IMR-90 (cell line): Measurements from ENCODE around the gene DOK1. TPM values are rescaled to one million over a fixed set of nuclear protein-coding genes. Genes with fewer than 3 reads are reported as not detected.

ENCODE experiments used
- ATAC-seq: fragments of 200-7000 bp; cut with Tn5 transposase; 2 replicates; pipeline ENCODE4 v1.9.1; 2020; ENCODE audit warnings: low read depth, mild to moderate bottlenecking, moderate library complexity
- BruUV-seq: library from RNA; stranded (reverse); fragments of 400-500 nt; replicated peaks from 2 replicates; lab custom pipeline; 2021; lab: Mats Ljungman, UMichigan
- CTCF ChIA-PET: fragments of 300-600 bp; formaldehyde crosslinking; extraction: SDS; loops from one replicate; lab custom pipeline; 2021; ENCODE audit warnings: antibody characterized with exemption; lab: Yijun Ruan, JAX
- POLR2A ChIA-PET: fragments of 300-600 bp; sonication (Branson Sonifier 250); formaldehyde crosslinking; loops from one replicate; lab custom pipeline; 2022; ENCODE audit warnings: antibody characterized with exemption; ENCODE audit not compliant: unreplicated experiment; lab: Charles Lee
- DNase-seq: peaks from one replicate; pipeline ENCODE4 v3.0.0; 2013
- H2AFZ ChIP-seq: replicated peaks from 2 replicates; pipeline ENCODE3; 2013; ENCODE audit warnings: low read length, mild to moderate bottlenecking; ENCODE audit not compliant: poor library complexity
- H2AK5ac ChIP-seq: 2 replicates; pipeline ENCODE4 v1.6.1; 2013; ENCODE audit warnings: low read depth, low read length, inconsistent platforms
- H2AK9ac ChIP-seq: replicated peaks from 2 replicates; pipeline ENCODE3; 2013; ENCODE audit warnings: mild to moderate bottlenecking, low read depth, low read length, moderate library complexity; ENCODE audit not compliant: poor library complexity
- H2BK120ac ChIP-seq: 2 replicates; pipeline ENCODE4 v1.6.1; 2013; ENCODE audit warnings: low read depth, low read length, inconsistent platforms
- H2BK15ac ChIP-seq: 3 replicates; pipeline ENCODE4 v1.6.1; 2013; ENCODE audit warnings: low read depth, low read length, inconsistent platforms
- H2BK20ac ChIP-seq: 2 replicates; pipeline ENCODE4 v1.6.1; 2013; ENCODE audit warnings: low read depth, mild to moderate bottlenecking, inconsistent platforms, low read length, moderate library complexity
- H2BK5ac ChIP-seq: 2 replicates; pipeline ENCODE4 v1.6.1; 2013; ENCODE audit warnings: mild to moderate bottlenecking, low read depth, low read length, inconsistent platforms; ENCODE audit not compliant: poor library complexity, severe bottlenecking
- H3K14ac ChIP-seq: replicated peaks from 2 replicates; pipeline ENCODE4 v1.6.1; 2013; ENCODE audit warnings: low read depth, low read length, inconsistent platforms
- H3K18ac ChIP-seq: 2 replicates; pipeline ENCODE4 v1.6.1; 2013; ENCODE audit warnings: low read depth, low read length, control low read depth
- H3K23ac ChIP-seq: 2 replicates; pipeline ENCODE4 v1.6.1; 2013; ENCODE audit warnings: low read depth, low read length, inconsistent platforms
- H3K27ac ChIP-seq: 2 replicates; pipeline ENCODE4 v1.5.1; 2013; ENCODE audit warnings: mild to moderate bottlenecking, control low read depth, low read length; ENCODE audit not compliant: insufficient read depth
- H3K27me3 ChIP-seq: 2 replicates; pipeline ENCODE4 v1.6.1; 2013; ENCODE audit warnings: low read length; ENCODE audit not compliant: control insufficient read depth, insufficient read depth
- H3K36me3 ChIP-seq: 2 replicates; pipeline ENCODE4 v1.6.1; 2013; ENCODE audit warnings: low read length, mixed read lengths; ENCODE audit not compliant: control insufficient read depth, insufficient read depth
- H3K4ac ChIP-seq: 2 replicates; pipeline ENCODE4 v1.6.1; 2013; ENCODE audit warnings: low read depth, low read length, inconsistent platforms
- H3K4me1 ChIP-seq: 2 replicates; pipeline ENCODE4 v1.6.1; 2013; ENCODE audit warnings: low read length, mixed read lengths; ENCODE audit not compliant: control insufficient read depth, insufficient read depth
- H3K4me2 ChIP-seq: 2 replicates; pipeline ENCODE4 v1.6.1; 2013; ENCODE audit warnings: low read depth, mild to moderate bottlenecking, control low read depth, low read length, moderate library complexity
- H3K4me3 ChIP-seq: 2 replicates; pipeline ENCODE4 v1.5.1; 2013; ENCODE audit warnings: low read depth, mild to moderate bottlenecking, control low read depth, low read length, moderate library complexity; ENCODE audit not compliant: insufficient read depth
- H3K56ac ChIP-seq: 2 replicates; pipeline ENCODE4 v1.6.1; 2013; ENCODE audit warnings: low read length, inconsistent platforms; ENCODE audit not compliant: insufficient read depth; ENCODE audit errors: extremely low read depth
- H3K79me1 ChIP-seq, 2 experiments: 2 replicates each; pipeline ENCODE4 v1.6.1; 2013; ENCODE audit warnings: low read length in 2 of 2, inconsistent platforms in 1 of 2, low read depth in 1 of 2
- H3K9ac ChIP-seq: 2 replicates; pipeline ENCODE4 v1.6.1; 2013; ENCODE audit warnings: low read depth, low read length, control low read depth
- H3K9me1 ChIP-seq: 2 replicates; pipeline ENCODE4 v1.6.1; 2013; ENCODE audit warnings: low read length, inconsistent platforms; ENCODE audit not compliant: insufficient read depth
- H3K9me3 ChIP-seq: 2 replicates; pipeline ENCODE4 v1.6.1; 2013; ENCODE audit warnings: low read length; ENCODE audit not compliant: control insufficient read depth, insufficient read depth
- H4K20me1 ChIP-seq: 2 replicates; pipeline ENCODE4 v1.6.1; 2013; ENCODE audit warnings: low read length, inconsistent platforms; ENCODE audit not compliant: insufficient read depth
- H4K5ac ChIP-seq: 2 replicates; pipeline ENCODE4 v1.6.1; 2013; ENCODE audit warnings: mild to moderate bottlenecking, low read depth, low read length, control low read depth
- H4K8ac ChIP-seq, 2 experiments: 2 replicates each; pipeline ENCODE4 v1.6.1; 2013; ENCODE audit warnings: low read depth in 2 of 2, low read length in 2 of 2, control low read depth in 1 of 2, inconsistent platforms in 1 of 2
- H4K91ac ChIP-seq: 2 replicates; pipeline ENCODE4 v1.6.1; 2013; ENCODE audit warnings: low read depth, low read length, inconsistent platforms; ENCODE audit not compliant: insufficient read depth
- CEBPB ChIP-seq: IDR thresholded peaks from 2 replicates; pipeline ENCODE4 v1.6.1; 2012; ENCODE audit warnings: low read depth, low read length, improper control_type of control experiment
- CHD1 ChIP-seq: IDR thresholded peaks from 2 replicates; pipeline ENCODE4 v1.6.1; 2012; ENCODE audit warnings: low read depth, low read length, improper control_type of control experiment
- CTCF ChIP-seq: conservative IDR thresholded peaks from 2 replicates; pipeline ENCODE4 v1.5.1; 2012; ENCODE audit warnings: mild to moderate bottlenecking, low read depth, low read length, improper control_type of control experiment
- MAFK ChIP-seq: IDR thresholded peaks from 2 replicates; pipeline ENCODE4 v1.6.1; 2012; ENCODE audit warnings: low read depth, low read length, improper control_type of control experiment
- MXI1 ChIP-seq: IDR thresholded peaks from 2 replicates; pipeline ENCODE4 v1.6.1; 2012; ENCODE audit warnings: low read depth, mild to moderate bottlenecking, low read length, moderate library complexity, borderline replicate concordance
- POLR2A ChIP-seq: IDR thresholded peaks from 2 replicates; pipeline ENCODE4 v1.6.1; 2012; ENCODE audit warnings: mild to moderate bottlenecking, low read depth, low read length
- RAD21 ChIP-seq: IDR thresholded peaks from 2 replicates; pipeline ENCODE4 v1.6.1; 2012; ENCODE audit warnings: low read length, improper control_type of control experiment
- WGBS, 2 experiments: methylation state at CpG; one replicate each; pipeline versions ENCODE4 v1.1.5 to v1.1.7; 2013; ENCODE audit warnings: missing lambda C conversion rate in 2 of 2; ENCODE audit not compliant: insufficient read length in 1 of 2; ENCODE audit errors: extremely low coverage in 2 of 2; 5-methylcytosine and 5-hydroxymethylcytosine counted together
- dilution Hi-C: fragments of 300-500 bp; cut with HindIII; formaldehyde crosslinking; loops from one replicate; pipeline ENCODE4 v1.14.3; 2018; ENCODE audit warnings: low sequenced_read_pairs; ENCODE audit not compliant: unreplicated experiment
- in situ Hi-C: fragments of 300-500 bp; cut with MboI; formaldehyde crosslinking; loops from 3 replicates; pipeline ENCODE4 v1.14.3; 2019; ENCODE audit warnings: low sequenced_read_pairs, inconsistent platforms, mixed read lengths
- intact Hi-C: fragments of 100-400 bp; cut with micrococcal nuclease; formaldehyde crosslinking; loops from 2 replicates; pipeline ENCODE4 v1.10.0; 2022
- polyA plus RNA-seq, 3 experiments: library from polyadenylated mRNA; depleted of rRNA; stranded (reverse); fragments of >200 nt; gene quantifications; 2 replicates each; pipeline ENCODE4 v1.2.3, GENCODE V29; 2012; ENCODE audit warnings: low replicate concordance in 1 of 3
- total RNA-seq: library from RNA; depleted of rRNA; stranded (reverse); fragments of >200 nt; gene quantifications from 2 replicates; pipeline ENCODE4 v1.2.3, GENCODE V29; 2012
- TF ChIP-seq, protein P1 (sequence below): fragments of 150-350 bp; IDR thresholded peaks from 2 replicates; pipeline ENCODE4 v1.6.1; 2016; ENCODE audit warnings: low read depth, mild to moderate bottlenecking, low read length, moderate library complexity, borderline replicate concordance

Gene DOK1
- total and polyA plus RNA-seq, 2 of the 4 experiments (the other 2 are of a cell fraction): 15.4 to 17.6 TPM

DNA sequence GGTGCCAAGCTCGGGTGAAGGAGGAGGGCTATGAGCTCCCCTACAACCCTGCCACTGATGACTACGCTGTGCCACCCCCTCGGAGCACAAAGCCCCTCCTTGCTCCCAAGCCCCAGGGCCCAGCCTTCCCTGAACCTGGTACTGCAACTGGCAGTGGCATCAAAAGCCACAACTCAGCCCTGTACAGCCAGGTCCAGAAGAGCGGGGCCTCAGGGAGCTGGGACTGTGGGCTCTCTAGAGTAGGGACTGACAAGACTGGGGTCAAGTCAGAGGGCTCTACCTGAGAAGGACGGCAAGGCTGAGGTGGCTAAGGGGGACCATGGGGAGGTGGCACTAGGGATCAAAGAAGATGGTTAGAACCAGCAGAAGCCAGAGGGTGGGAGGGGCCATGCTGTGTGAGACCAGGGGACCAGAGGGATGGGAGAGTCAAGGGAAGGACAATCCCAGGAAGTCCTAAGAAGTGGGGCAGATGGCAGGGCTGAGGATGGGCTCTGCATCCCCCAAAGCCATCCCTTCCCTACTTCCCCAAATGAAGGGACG lies 2.4 kb downstream of the DOK1 start:
- no peak overlapping the region for H3K23ac ChIP-seq
- dilution Hi-C loops: no loop called here
- WGBS, 2 experiments: no CpG with 5 or more reads among the region's 6 CpGs
- no peak for ATAC-seq
- H4K91ac ChIP-seq: no peak overlapping the region
- no peak overlapping the region for H2AFZ ChIP-seq
- no peaks in the 10 kb centered on the region for H3K27me3 ChIP-seq
- no peak for DNase-seq
- H4K20me1 ChIP-seq: no peaks in the 10 kb centered on the region; the same call in 1 of the 2 replicates
- no peak overlapping the region for H4K5ac ChIP-seq
- no peak overlapping the region for H4K8ac ChIP-seq
- POLR2A ChIA-PET: interaction anchor here (1.5 kb wide), 1 partner anchor 10 kb away, joined by 3 read pairs; no protein-coding TSS in a partner anchor
- in situ Hi-C loops: no loop called here
- no peaks in the 10 kb centered on the region for H3K9me3 ChIP-seq
- H3K4ac ChIP-seq: no peak overlapping the region
- BruUV-seq: no TSS peak
- H3K4me2 ChIP-seq: no peak overlapping the region
- 0 out of 2 replicates have a peak, but pooled peaks cover 18% of the 10 kb centered on the region for H3K9me1 ChIP-seq
- H3K18ac ChIP-seq: no peak overlapping the region
- TF ChIP-seq RAD21 (no peak), CHD1 (no peak), CTCF (no peak), MAFK (no peak), POLR2A (no peak), CEBPB (no peak), MXI1 (no peak)
- TF ChIP-seq, protein P1, sequence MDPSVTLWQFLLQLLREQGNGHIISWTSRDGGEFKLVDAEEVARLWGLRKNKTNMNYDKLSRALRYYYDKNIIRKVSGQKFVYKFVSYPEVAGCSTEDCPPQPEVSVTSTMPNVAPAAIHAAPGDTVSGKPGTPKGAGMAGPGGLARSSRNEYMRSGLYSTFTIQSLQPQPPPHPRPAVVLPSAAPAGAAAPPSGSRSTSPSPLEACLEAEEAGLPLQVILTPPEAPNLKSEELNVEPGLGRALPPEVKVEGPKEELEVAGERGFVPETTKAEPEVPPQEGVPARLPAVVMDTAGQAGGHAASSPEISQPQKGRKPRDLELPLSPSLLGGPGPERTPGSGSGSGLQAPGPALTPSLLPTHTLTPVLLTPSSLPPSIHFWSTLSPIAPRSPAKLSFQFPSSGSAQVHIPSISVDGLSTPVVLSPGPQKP: no peak
- no peak overlapping the region for H2BK20ac ChIP-seq
- peaks cover 17% of the 10 kb centered on the region for H3K36me3 ChIP-seq
- no peak overlapping the region for H2AK9ac ChIP-seq
- no peak overlapping the region for H3K4me3 ChIP-seq
- H2BK120ac ChIP-seq: no peak overlapping the region
- no peak overlapping the region for H2BK5ac ChIP-seq
- H3K14ac ChIP-seq: no peak overlapping the region
- no peak overlapping the region for H2AK5ac ChIP-seq
- H3K9ac ChIP-seq: no peak overlapping the region
- H3K56ac ChIP-seq: no peak overlapping the region
- peaks cover 16% of the 10 kb centered on the region for H3K4me1 ChIP-seq
- H3K79me1 ChIP-seq: peaks cover 8 to 46% of the 10 kb centered on the region in 2 experiments; a peak in 3 of 4 replicates
- intact Hi-C loops: no loop called here
- H3K27ac ChIP-seq: no peak overlapping the region
- CTCF ChIA-PET: no interaction called here
- H2BK15ac ChIP-seq: no peak overlapping the region
